H54 (cell line): ENCODE results near the gene ABCC5.

ENCODE experiments used
- DNase-seq: peaks from one replicate; pipeline ENCODE4 v3.0.0; 2011; ENCODE audit warnings: low spot score, mixed read lengths; ENCODE audit not compliant: insufficient read length
- FAIRE-seq: peaks from 3 replicates; lab custom pipeline; 2011; peaks lifted over from hg19 to GRCh38; lab: Jason Lieb, UNC
- POLR2A ChIP-seq: IDR thresholded peaks from 2 replicates; pipeline ENCODE4 v1.6.1; 2011; ENCODE audit warnings: low read depth, mild to moderate bottlenecking, low read length

ABCC5 gene

GRCh38 chr3:183912895-183913579, 104.6 kb downstream of the ABCC5 start:
- DNase-seq (no peak), FAIRE-seq (no peak)
- no peak for TF ChIP-seq POLR2A

GRCh38 chr3:183911763-183912506, 105.7 kb downstream of the ABCC5 start:
- TF ChIP-seq POLR2A, result no peak
- no peak for DNase-seq
- no peak for FAIRE-seq

GRCh38 chr3:183911087-183911486, 106.6 kb downstream of the ABCC5 start:
- no peak for DNase-seq
- no peak for FAIRE-seq
- TF ChIP-seq POLR2A, result no peak

- TF ChIP-seq POLR2A, result no peak
- DNase-seq, result no peak
- no peak for FAIRE-seq
Observed at GRCh38 chr3:183909030-183909600, 108.6 kb downstream of the ABCC5 start.

- no peak for TF ChIP-seq POLR2A
- DNase-seq (no peak), FAIRE-seq (no peak)
Observed at GRCh38 chr3:183907911-183908331, 109.8 kb downstream of the ABCC5 start.

GRCh38 chr3:183907176-183907575, 110.5 kb downstream of the ABCC5 start:
- no peak for TF ChIP-seq POLR2A
- FAIRE-seq, result no peak
- no peak for DNase-seq

- DNase-seq (no peak), FAIRE-seq (no peak)
- no peak for TF ChIP-seq POLR2A
Observed at GRCh38 chr3:183906234-183906921, 111.3 kb downstream of the ABCC5 start.

GRCh38 chr3:183904833-183905780, 112.6 kb downstream of the ABCC5 start:
- TF ChIP-seq POLR2A, result no peak
- no peak for FAIRE-seq
- no peak for DNase-seq

- no peak for TF ChIP-seq POLR2A
- DNase-seq (no peak), FAIRE-seq (no peak)
Observed at GRCh38 chr3:183898028-183898431, 119.7 kb downstream of the ABCC5 start.

GRCh38 chr3:183897606-183898005, 120.1 kb downstream of the ABCC5 start:
- no peak for DNase-seq
- no peak for FAIRE-seq
- no peak for TF ChIP-seq POLR2A

- TF ChIP-seq POLR2A, result no peak
- DNase-seq, result no peak
- FAIRE-seq, result no peak
Observed at GRCh38 chr3:183896610-183897009, 121.1 kb downstream of the ABCC5 start.

- no peak for TF ChIP-seq POLR2A
- no peak for FAIRE-seq
- no peak for DNase-seq
Observed at GRCh38 chr3:183896184-183896583, 121.5 kb downstream of the ABCC5 start.

GRCh38 chr3:183895774-183896173, 121.9 kb downstream of the ABCC5 start:
- DNase-seq, result no peak
- FAIRE-seq, result no peak

More at GRCh38 chr3:183895774-183896173, 121.9 kb downstream of the ABCC5 start:
- no peak for TF ChIP-seq POLR2A
